Heart right ventricle (tissue), 16 donors: Measurements from ENCODE around the gene LRRC47. TPM values are rescaled to one million over a fixed set of nuclear protein-coding genes. Genes with fewer than 3 reads are reported as not detected.

Experiments
- ATAC-seq, 8 donors: fragments of 200-7000 bp; cut with Tn5 transposase; one replicate each; pipeline ENCODE4 v1.9.1; 2020; ENCODE audit warnings: mild to moderate bottlenecking in 8 of 8, moderate library complexity in 8 of 8, moderate number of reproducible peaks in 1 of 8
- DNase-seq, 2 donors: peaks; one replicate each; pipeline ENCODE4 v3.0.0-alpha.2; 2020
- H3K27ac ChIP-seq, 10 donors: fragments of 200-600 bp; sonication (generic) in 2 of 10; one replicate each; pipeline versions ENCODE4 v1.5.0 to v1.8.0; 2020 to 2022; ENCODE audit warnings: mild to moderate bottlenecking in 3 of 10
- H3K27me3 ChIP-seq, 7 donors: fragments of 200-600 bp; one replicate each; pipeline ENCODE4 v1.8.0; 2021 to 2022; ENCODE audit warnings: mild to moderate bottlenecking in 2 of 7
- H3K36me3 ChIP-seq, 9 donors: fragments of 200-600 bp; sonication (generic) in 1 of 9; one replicate each; pipeline versions ENCODE4 v1.5.0 to v1.8.0; 2020 to 2022; ENCODE audit warnings: mild to moderate bottlenecking in 2 of 9
- H3K4me1 ChIP-seq, 9 donors: fragments of 200-600 bp; sonication (generic) in 1 of 9; one replicate each; pipeline versions ENCODE4 v1.5.0 to v1.8.0; 2020 to 2022; ENCODE audit warnings: mild to moderate bottlenecking in 4 of 9
- H3K4me3 ChIP-seq, 10 donors: fragments of 200-600 bp; sonication (generic) in 2 of 10; one replicate each; pipeline versions ENCODE4 v1.5.0 to v1.8.0; 2020 to 2022; ENCODE audit warnings: mild to moderate bottlenecking in 7 of 10, moderate library complexity in 2 of 10
- H3K9me3 ChIP-seq, 11 donors: fragments of 200-600 bp in 10 of 11; sonication (generic) in 2 of 11; one replicate each; pipeline versions ENCODE4 v1.5.0 to v1.8.0; 2013 to 2022; ENCODE audit warnings: mild to moderate bottlenecking in 2 of 11, control low read depth in 1 of 11, moderate library complexity in 1 of 11
- CTCF ChIP-seq, 9 donors: fragments of 200-600 bp; sonication (generic) in 2 of 9; IDR thresholded peaks; one replicate each; pipeline versions ENCODE4 v1.5.0 to v1.8.0; 2021 to 2022; ENCODE audit warnings: antibody characterized with exemption in 9 of 9, mild to moderate bottlenecking in 5 of 9, moderate library complexity in 1 of 9
- WGBS, 2 donors: extraction: QIAGEN DNeasy Blood & Tissue Kit; methylation state at CpG; one replicate each; pipeline ENCODE4 v1.1.7; 2013; ENCODE audit warnings: inconsistent platforms in 1 of 2; 5-methylcytosine and 5-hydroxymethylcytosine counted together
- intact Hi-C, 10 donors: fragments of 100-400 bp; cut with DNase I; formaldehyde crosslinking; loops; one replicate each; pipeline versions ENCODE4 v1.11.1 to v1.14.2; 2022
- polyA plus RNA-seq, 2 donors: library from polyadenylated mRNA; stranded (reverse); fragments of 200-250 nt; gene quantifications; one replicate each; pipeline ENCODE4 v1.2.3, GENCODE V29; 2013
- total RNA-seq, 10 donors: library from RNA; stranded (reverse); fragmentation: NEBNext Ultra II Directional in 3 of 10; extraction: Animal tissue kit (Norgen Biotek cat#: 25700) in 3 of 10; gene quantifications; one replicate each; pipeline versions ENCODE4 v1.2.1 to v1.2.4, GENCODE V29; 2021 to 2023
- donor health status: Arrhythmogenic right ventricular cardiomyopathy.
- donor health status: ischemic (EF 13 %, LVEDD 7.1; RV severe dilation, severe dysfunction).
- donor health status: healthy with polysubstance abuse.
- donor health status: DM: no; HTN: yes; CAD: no.
- donor health status: DM: no; HTN: no; CAD: no.
- donor health status: ischemic (EF 25% LVEDD 6.9; RV normal size, moderate dysfunction).
- donor health status: ischemic (EF 25% LVEDD 5.7; RV mildly dilated, moderate dysfunction).
- donor health status: healthy.
- donor health status: DM: yes; HTN: yes; CAD: no.
- donor health status: Ischemic cardiomyopathy.
- donor health status: ischemic (EF 35%, LVEDD 5.7; RV mildly dilated, moderate dysfunction).
- donor health status: nonischemic (EF 11% LVEDD 7.7; RV severe dilation, severe dysfunction).
- donor health status: DM: yes; HTN: yes; CAD: no.
- donor health status: PGD.
- donor health status: ischemic (EF 29% LVEDD 5.4; RV normal size, mild dysfunction).
- donor health status: nonischemic (EF 23%, LVEDD 6.1; RV moderate dilation, normal function).

LRRC47 gene
- total and polyA plus RNA-seq, 12 donors, result 17.6 to 85.4 (median 69.8) TPM

- no peak for TF ChIP-seq CTCF (IDR thresholded peaks at IDR 0.05)
- H3K4me3 ChIP-seq, result no peak overlapping the region
- H3K36me3 ChIP-seq, result no peaks in the 10 kb centered on the region
- peaks cover 9 to 29% (median 18%) of the 10 kb centered on the region in 9 donors for H3K4me1 ChIP-seq
- no peak for ATAC-seq
- 86 to 89% methylated on average over 22 of the region's 22 CpGs for WGBS, 2 donors
- no peak for DNase-seq
- intact Hi-C loops, result no loop called here
- H3K27ac ChIP-seq, result no peak overlapping the region
- peaks cover 0 to 23% (median 10%) of the 10 kb centered on the region in 7 donors for H3K27me3 ChIP-seq
- no peaks in the 10 kb centered on the region for H3K9me3 ChIP-seq
Measured at GRCh38 chr1:3768811-3769390, 27.4 kb downstream of the LRRC47 start.

GRCh38 chr1:3767328-3767925, 28.9 kb downstream of the LRRC47 start:
- Histone ChIP-seq H3K27ac (no peak overlapping the region), H3K4me3 (no peak overlapping the region), H3K27me3 (peaks cover 0 to 37% (median 20%) of the 10 kb centered on the region in 7 donors), H3K36me3 (no peaks in the 10 kb centered on the region), H3K9me3 (no peaks in the 10 kb centered on the region), H3K4me1 (peaks cover 5 to 16% (median 9%) of the 10 kb centered on the region in 9 donors)
- WGBS, 2 donors, result 87 to 88% methylated on average over 17 of the region's 17 CpGs
- ATAC-seq, result no peak
- no peak for DNase-seq
- intact Hi-C loops, result no loop called here
- no peak for TF ChIP-seq CTCF (IDR thresholded peaks at IDR 0.05)

GRCh38 chr1:3763351-3764125, 32.8 kb downstream of the LRRC47 start:
- WGBS, 2 donors, result 74 to 80% methylated on average over 31 of the region's 31 CpGs

More at GRCh38 chr1:3763351-3764125, 32.8 kb downstream of the LRRC47 start:
- ATAC-seq (no peak), DNase-seq (no peak)
- Histone ChIP-seq H3K27me3 (peaks cover 0 to 56% (median 26%) of the 10 kb centered on the region in 7 donors), H3K4me1 (no peaks in the 10 kb centered on the region), H3K27ac (no peak overlapping the region), H3K9me3 (peaks cover 0 to 10% (median 0%) of the 10 kb centered on the region in 11 donors), H3K4me3 (no peak overlapping the region), H3K36me3 (no peaks in the 10 kb centered on the region)
- no peak for TF ChIP-seq CTCF (IDR thresholded peaks at IDR 0.05)
- intact Hi-C loops, result no loop called here
